RPMI8226 (cell line): ENCODE measurements around the gene NCOA3.

Source experiments
- DNase-seq: peaks from one replicate; pipeline ENCODE4 v3.0.0-alpha.2; 2015

The NCOA3 gene

GRCh38 chr20:47687095-47687987 lies 185.7 kb downstream of the NCOA3 start:
- no peak for DNase-seq

- no peak for DNase-seq
These were observed 187.0 kb downstream of the NCOA3 start for GRCh38 chr20:47688385-47689381.

GRCh38 chr20:47689731-47690130 lies 188.0 kb downstream of the NCOA3 start:
- DNase-seq = no peak

GRCh38 chr20:47691625-47692024 lies 189.9 kb downstream of the NCOA3 start:
- DNase-seq = no peak

GRCh38 chr20:47694021-47694818 lies 192.5 kb downstream of the NCOA3 start:
- no peak for DNase-seq

- DNase-seq = no peak
These were observed 195.2 kb downstream of the NCOA3 start for GRCh38 chr20:47696856-47697255.

GRCh38 chr20:47698142-47698541 lies 196.5 kb downstream of the NCOA3 start:
- DNase-seq = no peak

- no peak for DNase-seq
These were observed 198.1 kb downstream of the NCOA3 start for GRCh38 chr20:47699818-47700217.

GRCh38 chr20:47700327-47700726 lies 198.6 kb downstream of the NCOA3 start:
- no peak for DNase-seq

- DNase-seq = no peak
These were observed 199.9 kb downstream of the NCOA3 start for GRCh38 chr20:47701612-47702011.

- no peak for DNase-seq
These were observed 202.1 kb downstream of the NCOA3 start for GRCh38 chr20:47703748-47704147.

- no peak for DNase-seq
These were observed 203.2 kb downstream of the NCOA3 start for GRCh38 chr20:47704746-47705496.

GRCh38 chr20:47705497-47705856 lies 203.8 kb downstream of the NCOA3 start:
- DNase-seq = no peak

- DNase-seq = no peak
These were observed 204.7 kb downstream of the NCOA3 start for GRCh38 chr20:47706345-47706744.
